GM12892 (cell line): Measurements from ENCODE around the gene TPH2.

Source experiments
- POLR2A ChIP-seq: IDR thresholded peaks from 2 replicates; pipeline ENCODE4 v1.6.1; 2011; ENCODE audit warnings: low read depth, low read length, control low read depth
- POLR2AphosphoS5 ChIP-seq: IDR thresholded peaks from 2 replicates; pipeline ENCODE4 v1.6.1; 2011; ENCODE audit warnings: low read depth, low read length, control low read depth

DNA sequence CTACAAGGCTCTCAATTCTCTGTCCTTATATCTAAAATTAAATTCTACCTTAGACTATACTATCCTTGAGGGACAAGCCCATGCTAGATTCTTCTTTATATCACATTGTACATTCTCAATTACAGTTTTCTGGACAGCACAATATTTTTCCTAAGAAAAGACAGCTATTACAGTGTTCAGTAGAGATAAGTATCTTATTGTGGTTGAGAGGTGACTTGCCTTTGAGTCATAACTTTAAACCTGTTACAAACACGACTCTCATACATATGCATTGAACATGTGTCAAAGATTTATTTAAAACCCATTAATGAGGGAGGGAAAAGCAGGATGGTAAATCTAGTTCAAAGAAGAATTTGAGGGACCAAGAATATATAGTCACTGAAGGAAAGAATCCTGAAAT, 61.1 kb downstream of the TPH2 start:
- TF ChIP-seq POLR2AphosphoS5: no peak
- no peak for TF ChIP-seq POLR2A
